K562 (cell line): ENCODE data around the gene AGO3. TPM values are rescaled to one million over a fixed set of nuclear protein-coding genes. Genes with fewer than 3 reads are reported as not detected.
A peak's percentile ranks its signal among the peaks of the same experiment; 100 is the strongest.

ENCODE experiments used
- ARID4B ChIP-seq: sonication (generic); formaldehyde crosslinking; IDR thresholded peaks from 2 replicates; pipeline ENCODE4 v1.8.0; 2022; ENCODE audit warnings: mild to moderate bottlenecking, missing genetic modification reagents
- CEBPZ ChIP-seq: fragments of 150-350 bp; IDR thresholded peaks from 2 replicates; pipeline ENCODE4 v1.6.1; 2014; ENCODE audit warnings: low read depth, mild to moderate bottlenecking, low read length, borderline replicate concordance
- EP400 ChIP-seq: fragments of 450-650 bp; IDR thresholded peaks from 2 replicates; pipeline ENCODE4 v1.6.1; 2017; ENCODE audit warnings: antibody characterized with exemption, mild to moderate bottlenecking, moderate library complexity
- ETV1 ChIP-seq: fragments of 450-650 bp; conservative IDR thresholded peaks from 2 replicates; pipeline ENCODE4 v1.6.1; 2016; ENCODE audit warnings: missing genetic modification characterization, control low read depth, low read depth, missing compliant biosample characterization
- HDAC1 ChIP-seq, 2 experiments: fragments of 450-650 bp; IDR thresholded peaks; 2 replicates each; pipeline ENCODE4 v1.6.1; 2016 to 2017; ENCODE audit warnings: inconsistent platforms in 1 of 2, mild to moderate bottlenecking in 1 of 2, moderate library complexity in 1 of 2
- KDM2B ChIP-seq: fragments of 250-450 bp; sonication (Bioruptor Pico); IDR thresholded peaks from 2 replicates; pipeline ENCODE4 v1.8.0; 2021; ENCODE audit warnings: mild to moderate bottlenecking, moderate library complexity
- MAFF ChIP-seq: IDR thresholded peaks from 2 replicates; pipeline ENCODE4 v1.6.1; 2012; ENCODE audit warnings: low read length, improper control_type of control experiment
- MIER1 ChIP-seq: fragments of 450-650 bp; IDR thresholded peaks from 2 replicates; pipeline ENCODE4 v1.6.1; 2016; ENCODE audit warnings: antibody characterized with exemption, mild to moderate bottlenecking, low read depth
- NFE2L1 ChIP-seq: fragments of 450-650 bp; IDR thresholded peaks from 2 replicates; pipeline ENCODE4 v1.6.1; 2016; ENCODE audit warnings: missing genetic modification characterization, low read depth, mild to moderate bottlenecking, missing compliant biosample characterization, moderate library complexity, borderline replicate concordance
- PCBP1 ChIP-seq: fragments of 200-400 bp; formaldehyde crosslinking; IDR thresholded peaks from 2 replicates; pipeline ENCODE4 v1.6.1; 2018; ENCODE audit warnings: mild to moderate bottlenecking, low read depth, low read length; ENCODE audit not compliant: poor library complexity, severe bottlenecking
- POLR2H ChIP-seq: IDR thresholded peaks from 2 replicates; pipeline ENCODE4 v1.6.1; 2016; ENCODE audit warnings: missing genetic modification characterization, low read depth, mild to moderate bottlenecking, control low read depth, missing compliant biosample characterization, moderate library complexity
- POLR3A ChIP-seq: IDR thresholded peaks from 2 replicates; pipeline ENCODE4 v1.6.1; 2011; ENCODE audit warnings: borderline replicate concordance, mild to moderate bottlenecking, moderate library complexity; ENCODE audit not compliant: insufficient read length, insufficient read depth; ENCODE audit errors: extremely low read depth
- TAF7 ChIP-seq: fragments of 450-650 bp; IDR thresholded peaks from 2 replicates; pipeline ENCODE4 v1.6.1; 2016; ENCODE audit warnings: missing genetic modification characterization, missing compliant biosample characterization
- TARDBP ChIP-seq: fragments of 450-650 bp; IDR thresholded peaks from 2 replicates; pipeline ENCODE4 v1.6.1; 2016
- VEZF1 ChIP-seq: fragments of 200-800 bp; sonication (Bioruptor generic); IDR thresholded peaks from 2 replicates; pipeline ENCODE4 v1.6.1; 2017; ENCODE audit warnings: missing genetic modification characterization, missing compliant biosample characterization
- ZFX ChIP-seq: sonication (generic); formaldehyde crosslinking; IDR thresholded peaks from 2 replicates; pipeline ENCODE4 v1.8.0; 2022; ENCODE audit warnings: mild to moderate bottlenecking, missing genetic modification reagents, moderate library complexity
- ZNF263 ChIP-seq: sonication (generic); formaldehyde crosslinking; IDR thresholded peaks from 2 replicates; pipeline ENCODE4 v1.8.0; 2022; ENCODE audit warnings: mild to moderate bottlenecking, missing genetic modification reagents, borderline replicate concordance
- ZNF347 ChIP-seq: fragments of 450-650 bp; formaldehyde crosslinking; IDR thresholded peaks from 2 replicates; pipeline ENCODE4 v1.4.0; 2020; ENCODE audit warnings: low read depth, mild to moderate bottlenecking, moderate library complexity
- ZNF77 ChIP-seq: fragments of 250-450 bp; sonication (Bioruptor Pico); IDR thresholded peaks from 2 replicates; pipeline ENCODE4 v1.5.0; 2020
- polyA plus RNA-seq, 8 experiments: library from polyadenylated mRNA; depleted of rRNA in 4 of 8; stranded (reverse) in 5 of 8; unstranded in 3 of 8; fragments of >200 nt; fragmentation: Nextera tagmentation in 2 of 8; fragmentation: Illumina TruSeq in 1 of 8; extraction: Ambion mirVana in 2 of 8; extraction: Trizol in 1 of 8; gene quantifications; 2 replicates each; pipeline versions ENCODE4 v1.2.1 to v1.2.3, GENCODE V29; 2011 to 2014; ENCODE audit warnings: inconsistent platforms in 1 of 8, missing spikeins in 1 of 8
- total RNA-seq, 7 experiments: library from RNA; depleted of rRNA in 6 of 7; stranded (reverse); fragments of >200 nt in 6 of 7; fragmentation: Illumina TruSeq in 2 of 7; extraction: Trizol in 2 of 7; gene quantifications; 2 replicates each; pipeline versions ENCODE4 v1.2.1 to v1.2.3, GENCODE V29; 2011 to 2021; ENCODE audit warnings: low replicate concordance in 1 of 7

The AGO3 gene
- total and polyA plus RNA-seq, 9 of the 15 experiments (the other 6 are each of a cell fraction or from before 2014, with no cell fraction given): 4.5 to 41.5 (median 22.7) TPM

GRCh38 chr1:35882945-35883634 is 47.8 kb upstream of the AGO3 start, which contains the start of gene AGO1 (continued):
- TF ChIP-seq POLR2H (tag) (no peak), TARDBP (0 out of 2 replicates have a peak, but pooled peaks have one; percentile 22), ZNF263 (CRISPR knock-in tag) (no peak), NFE2L1 (no peak), POLR3A (no peak), ETV1 (tag) (no peak), CEBPZ (no peak), TAF7 (tag) (no peak), ZFX (CRISPR knock-in tag) (peak; percentile 40; the same call in 1 of the 2 replicates), VEZF1 (peak; percentile 95), EP400 (no peak), KDM2B (CRISPR knock-in tag) (no peak), ZNF77 (CRISPR knock-in tag) (no peak), PCBP1 (no peak), ZNF347 (no peak), HDAC1 (IDR thresholded peaks at IDR 0.05) (0 out of 4 replicates have a peak, but pooled peaks of 1 of the 2 experiments have one; percentile 10), MAFF (no peak), ARID4B (CRISPR knock-in tag) (peak; percentile 60; the same call in 1 of the 2 replicates), MIER1 (no peak)
